ENCODE results near the gene COLQ.

The COLQ gene

GRCh38 chr3:15453501-15453900 is 68.0 kb downstream of the COLQ start:
- ATAC-seq: no peak

GRCh38 chr3:15452961-15453360 is 68.5 kb downstream of the COLQ start:
- no peak for ATAC-seq
- TF ChIP-seq ZNF565 (CRISPR knock-in tag; conservative IDR thresholded peaks at IDR 0.05; ENCODE audit: low read depth) (no peak), SNAI2 (CRISPR knock-in tag; IDR thresholded peaks at IDR 0.05) (no peak)

More at GRCh38 chr3:15453501-15453900, 68.0 kb downstream of the COLQ start:
- TF ChIP-seq GLIS3 (CRISPR knock-in tag; IDR thresholded peaks at IDR 0.05) (no peak), ZC3H10 (CRISPR knock-in tag; IDR thresholded peaks at IDR 0.05) (no peak), SNAI2 (CRISPR knock-in tag; IDR thresholded peaks at IDR 0.05) (no peak), ESRRG (CRISPR knock-in tag; IDR thresholded peaks at IDR 0.05) (no peak), PPARA (CRISPR knock-in tag; IDR thresholded peaks at IDR 0.05; ENCODE audit: borderline replicate concordance) (no peak), ZNF8 (CRISPR knock-in tag; IDR thresholded peaks at IDR 0.05) (no peak), ZFP3 (CRISPR knock-in tag; IDR thresholded peaks at IDR 0.05) (no peak), TOX (CRISPR knock-in tag; IDR thresholded peaks at IDR 0.05; ENCODE audit: borderline replicate concordance) (no peak), BACH2 (CRISPR knock-in tag; IDR thresholded peaks at IDR 0.05; ENCODE audit: borderline replicate concordance) (no peak)

- no peak for TF ChIP-seq ARNTL (CRISPR knock-in tag; IDR thresholded peaks at IDR 0.05; ENCODE audit: borderline replicate concordance, low read depth)
- no peak for TF ChIP-seq OSR1 (CRISPR knock-in tag; IDR thresholded peaks at IDR 0.05)
- TF ChIP-seq ISL1 (CRISPR knock-in tag; IDR thresholded peaks at IDR 0.05): no peak
- TF ChIP-seq ZC3H10 (CRISPR knock-in tag; IDR thresholded peaks at IDR 0.05): no peak
- TF ChIP-seq ZNF8 (CRISPR knock-in tag; IDR thresholded peaks at IDR 0.05): no peak
- TF ChIP-seq ZFP30 (CRISPR knock-in tag; IDR thresholded peaks at IDR 0.05): no peak
- no peak for TF ChIP-seq PPARA (CRISPR knock-in tag; IDR thresholded peaks at IDR 0.05; ENCODE audit: borderline replicate concordance)
- no peak for TF ChIP-seq TSHZ2 (CRISPR knock-in tag; IDR thresholded peaks at IDR 0.05)
- TF ChIP-seq POU6F1 (CRISPR knock-in tag; IDR thresholded peaks at IDR 0.05; ENCODE audit: borderline replicate concordance, low read depth): no peak
- no peak for TF ChIP-seq ZFP3 (CRISPR knock-in tag; IDR thresholded peaks at IDR 0.05)
- TF ChIP-seq TCF4 (CRISPR knock-in tag; IDR thresholded peaks at IDR 0.05; ENCODE audit: borderline replicate concordance): no peak
- no peak for TF ChIP-seq ZNF70 (CRISPR knock-in tag; IDR thresholded peaks at IDR 0.05)
- TF ChIP-seq TOX (CRISPR knock-in tag; IDR thresholded peaks at IDR 0.05; ENCODE audit: borderline replicate concordance): no peak
- TF ChIP-seq GLIS3 (CRISPR knock-in tag; IDR thresholded peaks at IDR 0.05): no peak
- ATAC-seq: no peak
These were observed 69.3 kb downstream of the COLQ start for GRCh38 chr3:15452156-15452555.

DNA sequence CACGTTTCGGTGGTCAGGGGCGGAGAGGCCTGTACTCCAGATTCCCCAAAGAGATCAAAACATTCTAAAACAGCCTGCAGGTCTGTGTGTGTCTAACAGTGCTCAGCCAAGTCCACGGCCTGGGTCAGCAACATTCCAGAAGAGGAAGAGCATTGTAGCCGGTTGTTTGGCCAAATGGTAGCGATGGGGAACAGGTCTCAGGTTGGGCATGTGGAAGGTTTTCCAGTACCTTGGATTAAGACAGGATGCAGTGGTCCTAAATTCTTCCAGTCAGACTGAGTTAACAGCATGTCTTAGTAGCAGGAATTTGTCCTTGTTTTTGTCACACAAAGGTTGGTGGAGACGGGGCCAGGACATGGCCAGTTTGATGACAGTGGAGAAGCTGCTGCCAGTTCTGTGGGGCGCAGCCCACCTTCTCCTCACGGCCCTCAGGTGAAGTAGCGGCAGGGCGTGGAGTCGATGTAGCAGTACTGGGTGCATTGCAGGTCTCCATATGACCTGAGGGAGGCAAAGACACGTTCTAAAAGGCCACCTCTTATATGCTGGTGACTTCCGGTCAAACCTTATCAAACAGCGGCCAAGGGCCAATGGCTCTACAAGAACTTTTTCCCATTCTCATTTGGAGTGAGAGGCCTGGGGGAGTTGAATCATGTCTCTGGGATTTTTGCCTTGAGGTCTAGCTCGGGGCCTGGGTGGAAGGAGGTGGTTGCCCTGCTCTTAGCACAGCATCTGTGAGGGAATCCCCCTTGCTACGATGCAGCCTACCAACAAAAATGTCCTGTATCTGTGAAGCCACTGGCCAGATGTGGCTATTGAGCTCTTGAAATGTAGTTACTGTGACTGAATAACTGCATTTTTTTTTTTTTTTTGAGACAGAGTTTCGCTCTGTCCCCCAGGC is 70.0 kb downstream of the COLQ start:
- TF ChIP-seq ZC3H10 (CRISPR knock-in tag; IDR thresholded peaks at IDR 0.05) (no peak), ZNF8 (CRISPR knock-in tag; IDR thresholded peaks at IDR 0.05) (no peak), SNAI2 (CRISPR knock-in tag; IDR thresholded peaks at IDR 0.05) (no peak), PATZ1 (CRISPR knock-in tag; IDR thresholded peaks at IDR 0.05; ENCODE audit: borderline replicate concordance) (no peak), GLIS3 (CRISPR knock-in tag; IDR thresholded peaks at IDR 0.05) (no peak), PPARA (CRISPR knock-in tag; IDR thresholded peaks at IDR 0.05; ENCODE audit: borderline replicate concordance) (no peak), RARB (CRISPR knock-in tag; IDR thresholded peaks at IDR 0.05) (no peak), ZNF70 (CRISPR knock-in tag; IDR thresholded peaks at IDR 0.05) (no peak), ZFP30 (CRISPR knock-in tag; IDR thresholded peaks at IDR 0.05) (no peak)
- TF ChIP-seq, protein P1, sequence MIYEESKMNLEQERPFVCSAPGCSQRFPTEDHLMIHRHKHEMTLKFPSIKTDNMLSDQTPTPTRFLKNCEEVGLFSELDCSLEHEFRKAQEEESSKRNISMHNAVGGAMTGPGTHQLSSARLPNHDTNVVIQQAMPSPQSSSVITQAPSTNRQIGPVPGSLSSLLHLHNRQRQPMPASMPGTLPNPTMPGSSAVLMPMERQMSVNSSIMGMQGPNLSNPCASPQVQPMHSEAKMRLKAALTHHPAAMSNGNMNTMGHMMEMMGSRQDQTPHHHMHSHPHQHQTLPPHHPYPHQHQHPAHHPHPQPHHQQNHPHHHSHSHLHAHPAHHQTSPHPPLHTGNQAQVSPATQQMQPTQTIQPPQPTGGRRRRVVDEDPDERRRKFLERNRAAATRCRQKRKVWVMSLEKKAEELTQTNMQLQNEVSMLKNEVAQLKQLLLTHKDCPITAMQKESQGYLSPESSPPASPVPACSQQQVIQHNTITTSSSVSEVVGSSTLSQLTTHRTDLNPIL (CRISPR knock-in tag; IDR thresholded peaks at IDR 0.05; ENCODE audit: low read depth): no peak
- no peak for ATAC-seq
